Ramos (cell line): ENCODE results near the gene PIK3CA.
"Not testable (repeated sequence)": the region's sequence is repeated elsewhere in the genome, so short reads cannot be mapped to it uniquely, and the experiment has no call there.

ENCODE experiments used
- in situ Hi-C: fragments of 300-500 bp; cut with MboI; formaldehyde crosslinking; loops from one replicate; pipeline ENCODE4 v1.14.3; 2022; ENCODE audit warnings: low sequenced_read_pairs; ENCODE audit not compliant: unreplicated experiment

Gene PIK3CA

DNA sequence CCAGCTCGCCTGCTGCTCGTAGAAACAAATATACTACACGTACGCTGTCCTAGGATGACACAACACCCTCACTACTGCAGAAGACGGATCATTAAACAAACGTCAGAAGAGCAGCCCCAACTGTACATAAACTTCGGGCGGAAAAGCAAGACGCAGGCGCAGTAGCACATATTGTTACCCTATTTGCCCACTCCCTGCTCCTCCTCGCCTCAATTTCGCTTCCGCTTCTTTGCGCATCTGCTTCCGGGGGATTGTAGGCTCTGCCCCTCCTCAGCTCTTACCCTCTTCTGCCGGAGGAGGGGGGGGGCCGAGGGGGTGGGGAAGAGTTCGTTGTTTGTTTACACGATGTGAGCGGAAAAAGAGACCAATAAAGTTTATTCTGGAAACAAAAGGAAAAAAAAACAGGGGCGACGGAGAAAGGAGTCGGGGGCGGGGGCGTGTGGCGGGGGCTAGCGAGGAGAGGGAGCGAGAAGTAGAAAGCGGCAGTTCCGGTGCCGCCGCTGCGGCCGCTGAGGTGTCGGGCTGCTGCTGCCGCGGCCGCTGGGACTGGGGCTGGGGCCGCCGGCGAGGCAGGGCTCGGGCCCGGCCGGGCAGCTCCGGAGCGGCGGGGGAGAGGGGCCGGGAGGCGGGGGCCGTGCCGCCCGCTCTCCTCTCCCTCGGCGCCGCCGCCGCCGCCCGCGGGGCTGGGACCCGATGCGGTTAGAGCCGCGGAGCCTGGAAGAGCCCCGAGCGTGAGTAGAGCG is at the start of gene PIK3CA:
Gene PIK3CA (plus strand): TSS at position 485 of the 743 bp plus-strand sequence. CDS start 50,469 bp downstream, outside the sequence.
- in situ Hi-C loops: loop anchor here (5.0 kb wide), 1 partner anchor 169 kb away; no protein-coding TSS in a partner anchor

DNA sequence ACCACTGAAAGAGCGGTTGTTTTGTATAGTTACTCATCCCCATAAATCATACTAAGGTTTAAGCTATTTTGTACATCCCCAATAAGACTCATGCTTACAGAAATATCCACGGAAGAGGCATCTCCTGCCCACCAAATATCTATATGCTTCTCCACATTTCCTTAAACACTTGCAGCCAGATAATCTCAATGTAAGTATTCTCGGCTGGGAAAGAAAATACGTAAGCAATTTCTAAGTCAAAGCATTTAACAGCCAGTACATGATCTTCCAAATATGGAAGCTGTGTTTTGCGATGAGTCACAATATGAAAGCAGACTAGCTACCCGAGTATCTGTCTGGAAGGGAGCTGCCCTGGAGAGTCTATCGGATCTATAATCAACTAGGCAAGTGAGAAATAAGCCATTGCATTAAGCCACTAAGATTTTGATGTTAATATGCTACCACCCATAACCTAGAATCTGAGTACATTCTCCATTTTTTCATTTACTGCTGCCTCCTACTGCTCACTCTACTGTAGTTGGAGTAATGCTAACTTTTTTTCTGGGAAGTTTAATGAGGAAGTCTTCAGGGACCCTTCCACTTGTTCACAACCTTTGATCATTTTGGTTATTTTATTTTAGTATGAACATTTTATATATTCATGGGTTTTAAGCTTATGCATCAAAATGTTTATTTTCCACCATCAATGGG is 49.6 kb upstream of the PIK3CA start:
- in situ Hi-C loops: no loop called here

DNA sequence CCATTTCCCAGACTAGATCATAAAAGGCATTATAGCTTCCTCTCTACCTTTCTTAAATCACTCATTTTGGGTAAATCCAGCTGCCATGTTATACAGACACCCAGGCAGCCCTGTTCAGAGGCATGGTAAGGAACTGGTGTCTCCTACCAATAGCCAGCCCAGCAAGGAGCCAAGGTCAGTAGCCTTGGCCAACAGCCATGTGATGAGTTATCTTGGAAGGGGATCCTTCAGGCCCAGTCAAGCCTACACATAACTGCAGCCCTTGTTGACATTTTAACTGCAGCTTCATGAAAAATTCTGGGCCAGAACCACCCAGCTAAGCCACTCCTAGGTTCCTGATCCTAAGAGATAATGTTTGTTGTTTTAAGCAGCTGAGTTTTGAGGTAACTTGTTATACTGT is 47.5 kb upstream of the PIK3CA start:
- in situ Hi-C loops: no loop called here

DNA sequence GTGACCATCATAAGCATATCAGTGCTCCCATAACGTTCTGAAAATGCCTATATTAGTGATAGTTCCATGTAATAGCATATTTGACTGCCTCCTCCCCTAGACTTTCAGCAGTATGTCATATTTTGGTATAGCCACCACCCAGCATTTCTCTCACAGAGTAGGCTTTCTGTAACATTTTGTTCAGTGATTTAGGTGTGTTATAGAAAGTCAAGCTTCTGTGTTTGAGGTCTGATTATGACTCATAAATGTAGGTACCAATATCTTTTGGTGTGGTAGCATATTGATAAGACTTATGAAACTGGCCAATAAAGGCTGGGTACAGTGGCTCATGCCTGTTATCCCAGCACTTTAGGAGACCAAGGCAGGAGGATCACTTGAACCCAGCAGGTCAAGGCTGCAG is 42.3 kb upstream of the PIK3CA start:
- in situ Hi-C loops: no loop called here

DNA sequence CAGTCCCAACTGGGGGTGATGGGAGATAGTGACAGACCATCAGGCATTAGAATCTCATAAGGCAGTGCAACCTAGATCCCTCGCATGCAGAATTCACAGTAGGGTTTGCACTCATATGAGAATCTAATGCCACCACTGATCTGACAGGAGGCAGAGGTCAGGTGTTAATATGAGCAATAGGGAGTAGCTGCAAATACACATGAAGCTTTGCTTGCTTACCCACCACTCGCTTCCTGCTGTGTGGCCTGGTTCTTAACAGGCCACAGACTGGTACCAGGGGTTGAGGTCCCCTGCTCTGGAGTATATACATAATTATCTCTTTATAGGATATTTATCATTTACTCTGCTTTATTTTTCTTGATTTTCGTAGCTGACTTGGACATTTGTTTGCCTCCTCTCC is 40.5 kb upstream of the PIK3CA start:
- in situ Hi-C loops: no loop called here

DNA sequence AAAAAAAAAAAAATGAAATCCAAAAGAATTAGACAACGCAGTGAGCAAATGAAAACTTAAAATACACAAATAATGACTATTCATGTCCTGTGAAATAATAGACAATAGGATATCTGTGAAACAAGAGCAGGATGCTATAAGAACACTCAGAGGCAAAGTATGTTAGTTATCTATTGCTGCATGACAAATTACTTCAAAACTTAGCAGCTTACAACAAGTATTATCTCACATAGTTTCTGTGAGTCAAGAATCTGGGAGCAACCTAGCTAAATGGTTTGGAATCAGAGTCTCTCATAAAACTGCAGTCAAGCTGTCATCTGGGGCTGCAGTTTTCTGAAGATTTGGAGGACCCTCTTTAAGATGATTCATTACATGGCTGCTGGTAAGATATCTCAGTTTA is 40.1 kb upstream of the PIK3CA start:
- in situ Hi-C loops: no loop called here

DNA sequence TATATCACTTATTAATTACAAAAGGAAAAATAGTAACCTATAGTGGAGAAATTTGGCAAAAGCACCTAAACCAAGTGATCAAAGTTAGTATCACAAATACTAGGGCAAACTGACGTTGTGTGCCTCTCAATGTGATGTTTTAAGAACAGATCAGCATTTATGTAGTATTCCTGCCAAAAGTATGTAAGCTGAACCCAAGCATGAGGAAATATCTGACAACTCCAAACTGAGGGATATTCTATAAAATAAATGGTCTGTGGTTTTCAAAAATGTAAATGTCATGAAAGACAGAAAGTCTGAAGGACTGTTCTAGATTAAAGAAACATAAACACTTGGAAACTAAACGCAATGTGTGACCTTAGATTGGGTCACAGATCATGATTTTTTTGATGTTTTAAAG is 34.3 kb upstream of the PIK3CA start:
- in situ Hi-C loops: no loop called here

DNA sequence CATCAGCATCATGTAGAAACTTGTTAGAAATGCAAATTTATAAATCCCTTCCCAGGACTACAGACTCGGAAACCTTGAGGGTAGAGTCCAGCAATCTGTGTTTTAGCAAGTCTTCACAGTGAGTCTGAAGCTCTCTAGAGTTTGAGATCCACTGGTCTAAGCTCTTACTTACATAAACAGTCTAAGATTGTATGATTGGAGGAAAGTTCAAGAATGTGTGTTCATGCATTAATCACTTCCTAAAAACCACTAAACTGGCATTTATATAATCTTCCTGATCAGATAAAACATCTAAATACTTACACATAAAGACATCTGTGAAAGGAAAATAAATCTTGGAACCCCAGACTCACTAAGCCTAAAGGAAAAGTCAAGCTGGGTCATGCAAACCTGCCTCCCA is 32.7 kb upstream of the PIK3CA start:
- in situ Hi-C loops: not testable (repeated sequence)

DNA sequence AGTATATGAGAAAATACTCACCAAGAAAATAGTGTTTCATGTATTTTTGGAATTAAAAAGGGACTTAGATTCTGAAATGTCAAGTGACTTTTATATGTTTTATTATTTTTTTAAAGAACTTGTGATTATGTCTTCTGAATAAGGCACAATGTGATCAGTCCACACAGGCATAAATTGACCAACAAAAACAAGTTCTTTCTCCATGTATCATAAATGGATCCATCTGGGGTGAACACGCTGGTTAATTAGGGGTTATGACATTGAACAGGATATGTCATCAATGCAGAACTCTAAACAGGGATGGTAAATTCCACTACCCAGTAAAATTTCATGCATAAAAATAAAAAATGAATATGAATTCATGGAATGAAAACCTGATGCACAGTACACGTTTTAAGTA is 31.3 kb upstream of the PIK3CA start:
- in situ Hi-C loops: no loop called here

DNA sequence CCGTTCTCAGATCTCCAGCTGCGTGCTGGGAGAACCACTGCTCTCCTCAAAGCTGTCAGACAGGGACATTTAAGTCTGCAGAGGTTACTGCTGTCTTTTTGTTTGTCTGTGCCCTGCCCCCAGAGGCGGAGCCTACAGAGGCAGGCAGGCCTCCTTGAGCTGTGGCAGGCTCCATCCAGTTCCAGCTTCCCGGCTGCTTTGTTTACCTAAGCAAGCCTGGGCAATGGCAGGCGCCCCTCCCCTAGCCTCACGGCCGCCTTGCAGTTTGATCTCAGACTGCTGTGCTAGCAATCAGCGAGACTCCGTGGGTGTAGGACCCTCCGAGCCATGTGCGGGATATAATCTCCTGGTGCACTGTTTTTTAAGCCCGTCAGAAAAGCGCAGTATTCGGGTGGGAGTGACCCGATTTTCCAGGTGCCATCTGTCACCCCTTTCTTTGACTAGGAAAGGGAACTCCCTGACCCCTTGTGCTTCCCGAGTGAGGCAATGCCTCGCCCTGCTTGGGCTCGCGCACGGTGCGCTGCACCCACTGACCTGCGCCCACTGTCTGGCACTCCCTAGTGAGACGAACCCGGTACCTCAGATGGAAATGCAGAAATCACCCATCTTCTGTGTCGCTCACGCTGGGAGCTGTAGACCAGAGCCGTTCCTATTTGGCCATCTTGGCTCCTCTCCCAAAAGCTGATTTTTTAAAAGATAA is 15.8 kb upstream of the PIK3CA start:
- in situ Hi-C loops: not testable (repeated sequence)

DNA sequence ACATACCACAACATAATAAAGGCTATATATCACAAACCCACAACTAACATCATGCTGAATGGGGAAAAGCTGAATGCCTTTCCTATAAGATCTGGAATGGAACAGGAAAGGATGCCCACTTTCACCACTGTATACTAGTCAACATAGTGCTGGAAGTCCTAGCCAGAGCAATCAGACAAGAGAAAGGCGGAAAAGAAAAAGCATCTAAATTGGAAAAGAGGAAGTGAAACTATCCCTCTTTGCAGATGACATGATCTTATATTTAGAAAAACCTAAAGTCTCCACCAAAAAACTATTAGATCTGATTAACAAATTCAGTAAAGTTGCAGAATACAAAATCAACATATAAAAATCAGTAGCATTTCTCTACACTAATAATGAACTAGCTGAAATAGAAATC is 14.6 kb upstream of the PIK3CA start:
- in situ Hi-C loops: no loop called here

DNA sequence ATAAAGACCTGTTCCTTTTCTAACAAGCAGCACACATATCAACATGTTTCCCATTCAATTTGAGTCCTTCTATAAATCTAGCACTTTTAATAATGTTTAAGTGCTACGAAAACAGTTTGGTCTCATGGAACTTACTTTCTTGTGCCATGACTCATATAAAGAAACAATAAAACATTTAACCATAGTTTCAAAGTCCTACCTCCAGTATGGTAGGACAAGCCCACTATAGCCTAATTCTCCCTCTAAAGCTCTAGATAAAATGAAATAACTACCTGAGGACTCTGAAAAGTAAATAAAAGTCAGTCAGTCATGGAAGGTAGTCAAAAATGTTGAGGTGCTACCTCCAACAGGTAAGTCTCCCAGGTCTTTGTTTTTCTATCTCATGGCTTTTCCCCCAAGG is 12.0 kb upstream of the PIK3CA start:
- in situ Hi-C loops: no loop called here

DNA sequence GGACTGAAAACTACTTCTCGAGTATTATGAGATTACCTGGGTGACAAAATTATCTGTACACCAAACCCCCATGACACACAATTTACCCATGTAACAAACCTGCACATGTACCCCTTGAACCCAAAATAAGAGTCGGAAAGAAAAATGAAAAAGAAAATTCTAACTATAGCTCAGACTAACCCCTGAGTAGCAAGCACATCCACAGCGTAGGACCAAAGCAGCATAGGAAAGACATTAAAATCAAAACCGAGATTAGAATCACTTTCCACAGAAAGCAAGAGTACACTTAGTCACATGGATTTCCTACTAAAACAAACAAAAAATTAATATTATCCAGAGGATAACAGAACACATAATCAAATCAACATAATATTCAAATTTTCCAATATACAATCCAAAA is 6.3 kb upstream of the PIK3CA start:
- in situ Hi-C loops: no loop called here

DNA sequence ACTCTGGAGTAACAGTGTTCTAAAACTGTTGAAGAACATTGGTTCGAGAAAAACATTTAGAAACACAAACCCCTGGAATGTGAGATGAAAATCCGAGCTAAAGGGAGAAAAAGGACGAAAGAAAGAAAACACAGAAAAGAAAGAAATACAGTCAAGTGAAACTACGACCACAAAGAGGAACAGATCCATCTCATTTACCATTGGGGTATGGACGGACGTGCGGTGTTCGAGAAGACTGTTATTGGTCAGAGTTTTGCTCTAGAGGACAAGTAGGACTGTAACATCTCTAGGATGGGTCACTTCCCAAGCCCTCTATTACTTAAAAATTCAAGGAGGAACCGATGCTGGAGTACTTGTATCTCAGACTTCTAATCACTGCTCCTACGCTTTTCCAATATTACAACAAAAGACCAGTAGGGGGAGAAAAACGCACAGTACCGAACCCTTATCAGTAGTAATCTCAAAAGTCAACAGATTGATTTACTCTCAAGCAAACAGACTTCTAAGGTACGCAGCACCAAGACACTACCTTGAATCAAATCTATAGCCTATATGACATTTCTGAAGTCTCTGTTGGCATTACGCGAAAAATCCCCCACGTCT is 1.1 kb upstream of the PIK3CA start:
- in situ Hi-C loops: loop anchor here (5.0 kb wide), 1 partner anchor 170 kb away; no protein-coding TSS in a partner anchor

DNA sequence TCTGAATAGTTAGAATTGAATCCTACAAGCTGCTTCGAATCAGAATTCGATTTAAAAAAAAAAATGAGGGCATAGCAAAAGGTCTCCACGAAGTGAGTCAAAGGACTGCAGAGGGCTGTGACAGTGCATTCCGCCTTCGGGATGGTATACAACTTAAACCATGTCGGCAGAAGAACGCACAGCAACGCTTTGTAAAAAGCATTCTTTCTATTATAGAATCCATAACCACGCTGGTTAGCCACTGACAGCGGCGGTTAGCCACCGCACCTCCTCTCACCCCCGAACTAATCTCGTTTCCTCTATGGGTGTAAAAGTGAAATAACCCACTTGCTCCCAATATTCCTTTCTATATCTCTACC is 664 bp upstream of the PIK3CA start:
- in situ Hi-C loops: loop anchor here (5.0 kb wide), 1 partner anchor 170 kb away; no protein-coding TSS in a partner anchor

DNA sequence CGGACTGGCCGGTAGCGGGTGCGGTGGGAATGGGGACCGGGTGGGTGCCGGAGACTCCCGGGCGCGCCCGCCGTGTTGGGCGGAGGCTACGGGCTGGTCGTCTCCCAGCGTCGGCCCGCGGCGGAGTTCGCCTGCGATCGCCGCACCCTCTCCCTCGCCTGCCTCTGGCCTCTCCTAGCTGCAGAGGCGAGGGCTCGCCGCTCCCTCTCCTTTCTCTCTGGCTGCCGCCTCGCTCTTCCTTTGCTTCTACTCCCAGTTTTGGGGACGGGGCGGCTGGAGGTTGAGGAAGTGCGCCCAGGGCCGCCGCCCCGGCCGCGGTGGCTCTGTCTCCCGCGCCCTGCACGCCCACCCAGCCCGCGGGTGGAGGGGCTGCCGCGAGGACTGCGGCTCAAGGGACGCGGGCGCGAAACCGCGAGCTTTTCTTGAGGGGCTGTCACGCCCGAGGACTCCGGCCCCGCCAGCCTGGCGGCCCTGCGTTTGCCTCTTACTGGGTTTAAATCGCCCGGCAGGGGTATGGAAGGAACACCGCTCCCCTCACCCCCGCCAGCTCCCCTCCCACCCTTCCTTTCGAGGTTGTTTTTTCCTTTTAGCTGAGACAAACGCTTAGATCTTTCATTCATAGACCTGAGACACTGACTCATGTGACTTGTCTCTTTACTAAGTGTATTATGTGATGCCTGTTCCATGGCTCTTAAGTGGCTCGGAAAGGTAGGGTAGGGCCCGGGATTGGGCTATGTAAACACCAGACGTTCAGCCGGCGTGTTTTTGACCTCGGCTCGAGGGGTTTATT is 654 bp downstream of the PIK3CA start:
- in situ Hi-C loops: loop anchor here (5.0 kb wide), 1 partner anchor 168 kb away; no protein-coding TSS in a partner anchor

DNA sequence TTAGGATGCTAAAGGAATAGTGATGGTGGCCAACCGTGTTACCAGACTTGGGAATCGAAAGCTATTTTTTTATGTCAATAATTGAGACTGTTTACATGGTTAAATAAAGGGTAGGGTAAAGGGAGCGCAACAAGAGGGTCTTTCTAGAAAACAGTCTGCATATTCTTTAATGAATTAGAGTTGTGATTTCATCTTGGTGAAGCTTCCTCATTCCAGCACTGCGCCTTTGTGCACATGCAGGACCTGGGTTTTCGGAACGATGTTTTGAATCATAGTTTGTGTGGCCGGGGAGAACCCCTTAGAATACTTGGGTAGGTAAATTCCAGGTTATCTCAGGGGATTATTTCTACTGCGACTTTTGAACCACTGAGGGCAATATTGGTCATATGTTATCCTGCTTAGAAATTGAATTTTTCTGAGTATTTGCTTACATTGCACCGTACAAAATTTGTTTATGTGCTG is 1.3 kb downstream of the PIK3CA start:
- in situ Hi-C loops: loop anchor here (5.0 kb wide), 1 partner anchor 168 kb away; no protein-coding TSS in a partner anchor

DNA sequence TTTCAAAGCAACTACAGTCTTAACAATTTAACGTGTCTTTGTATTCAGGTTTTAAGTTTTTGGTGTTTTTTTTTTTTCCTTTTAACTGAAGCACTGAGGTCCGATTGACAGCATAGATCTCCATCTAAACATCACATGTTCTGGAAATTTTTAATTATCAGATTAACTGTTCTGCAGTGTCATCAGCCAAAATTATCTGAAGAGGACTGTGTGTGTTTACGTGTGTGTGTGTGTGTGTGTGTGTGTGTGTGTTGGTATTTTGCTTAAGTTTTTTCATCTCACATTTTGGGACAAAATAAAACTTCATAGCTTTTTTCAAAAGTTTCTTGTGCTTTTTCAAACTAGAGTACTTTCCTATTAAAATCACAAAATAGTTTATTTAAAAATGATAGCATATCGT is 1.8 kb downstream of the PIK3CA start:
- in situ Hi-C loops: loop anchor here (5.0 to 10.0 kb wide), 2 partner anchors 167 to 415 kb away; partner anchors contain the start of gene ACTL6A

DNA sequence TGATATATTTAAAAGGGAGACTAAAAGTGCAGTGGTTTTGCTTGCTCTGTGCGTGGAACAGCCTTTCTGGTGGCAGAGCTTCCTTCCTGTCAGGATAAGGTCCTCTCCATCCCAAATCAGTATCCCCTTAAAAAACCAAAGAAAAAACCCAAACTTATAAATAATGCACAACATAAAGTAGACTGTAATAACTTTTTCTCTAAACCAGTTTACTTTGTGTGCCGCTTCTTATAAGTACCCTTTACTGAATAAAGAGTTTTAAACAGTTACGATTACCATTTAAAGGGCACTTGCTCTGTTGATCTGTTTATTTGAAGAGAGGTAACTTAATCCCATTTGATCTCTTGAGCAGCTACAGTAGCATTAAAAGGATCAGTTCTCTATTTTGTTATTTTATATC is 2.5 kb downstream of the PIK3CA start:
- in situ Hi-C loops: loop anchor here (10.0 kb wide), 1 partner anchor 414 kb away; the partner anchor contains the start of gene ACTL6A
